NAMALWA (cell line): ENCODE data around the gene ATP6V0A4.
"Not testable (repeated sequence)": the region's sequence is repeated elsewhere in the genome, so short reads cannot be mapped to it uniquely, and the experiment has no call there.

Experiments
- DNase-seq: peaks from one replicate; pipeline ENCODE4 v3.0.0-alpha.2; 2015; ENCODE audit warnings: low spot score

The ATP6V0A4 gene

DNA sequence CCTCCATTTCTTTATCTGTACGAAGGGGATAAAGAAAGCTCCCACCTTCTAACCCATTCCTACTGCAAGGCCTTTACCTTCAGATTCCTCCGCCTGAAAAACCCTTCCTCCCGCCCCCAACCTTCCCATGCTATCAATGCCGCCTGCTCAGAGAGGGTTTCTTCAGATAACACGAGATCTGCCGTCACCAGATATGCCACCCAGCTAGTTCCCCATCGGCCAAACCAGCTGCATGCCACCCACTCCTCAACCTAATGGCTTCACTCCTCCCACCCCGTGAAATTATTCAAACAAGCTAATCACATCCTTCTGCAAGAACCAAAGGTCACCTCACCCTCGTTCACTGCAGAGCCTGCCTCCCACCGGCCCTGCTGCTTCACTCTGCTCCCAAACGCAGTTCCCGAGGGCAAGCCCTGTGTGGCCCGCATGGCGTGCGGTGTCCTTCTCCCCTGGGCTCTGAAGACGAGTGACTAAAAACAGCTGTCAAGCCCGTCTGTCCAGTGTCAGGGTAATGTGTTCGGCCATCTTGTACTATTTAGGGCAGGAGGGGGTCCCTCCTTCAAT, 47.0 kb downstream of the ATP6V0A4 start:
- no peak for DNase-seq

- DNase-seq = no peak
Observed at GRCh38 chr7:138750473-138750872, 47.5 kb downstream of the ATP6V0A4 start.

- no peak for DNase-seq
Observed at GRCh38 chr7:138749960-138750359, 48.0 kb downstream of the ATP6V0A4 start.

GRCh38 chr7:138748666-138749065, 49.3 kb downstream of the ATP6V0A4 start:
- no peak for DNase-seq

GRCh38 chr7:138746073-138746472, 51.9 kb downstream of the ATP6V0A4 start:
- DNase-seq = no peak

DNA sequence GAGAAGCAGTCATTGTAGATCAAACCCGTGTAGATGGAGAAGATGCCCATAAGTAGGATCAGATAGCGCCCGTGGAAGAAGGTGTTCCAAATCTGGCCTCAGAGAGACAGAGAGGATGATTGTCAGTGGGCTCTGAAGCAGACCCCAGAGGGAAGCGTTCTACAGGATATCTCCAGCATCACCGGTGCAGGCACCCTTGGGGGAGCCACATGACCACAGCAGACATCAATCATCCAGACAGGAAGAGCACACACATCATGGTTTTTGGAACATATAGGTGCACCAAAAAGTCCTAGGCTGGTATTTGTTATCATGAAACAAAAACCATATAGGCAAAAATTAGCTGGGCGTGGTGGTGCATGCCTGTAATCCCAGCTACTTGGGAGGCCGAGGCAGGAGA, 52.8 kb downstream of the ATP6V0A4 start:
- DNase-seq = no peak

GRCh38 chr7:138741453-138741735, 56.6 kb downstream of the ATP6V0A4 start:
- DNase-seq = no peak

DNA sequence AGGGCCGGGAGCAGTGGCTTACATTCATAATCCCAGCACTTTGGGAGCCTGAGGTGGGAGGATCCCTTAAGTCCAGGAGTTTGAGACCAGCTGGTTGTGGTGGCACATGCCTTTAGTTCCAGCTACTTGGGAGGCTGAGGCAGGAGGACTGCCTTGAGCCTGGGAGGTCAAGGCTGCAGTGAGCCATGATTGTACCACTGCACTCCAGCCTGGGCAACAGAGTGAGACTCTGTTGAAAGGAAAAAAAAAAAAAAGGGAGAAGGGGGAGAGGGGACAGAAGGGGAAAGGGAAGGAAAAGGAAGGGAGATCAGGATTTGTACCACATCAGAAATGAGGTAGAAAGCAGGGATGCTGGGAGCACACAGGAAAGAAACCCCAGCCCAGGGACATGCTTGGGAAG, 58.1 kb downstream of the ATP6V0A4 start:
- no peak for DNase-seq

DNA sequence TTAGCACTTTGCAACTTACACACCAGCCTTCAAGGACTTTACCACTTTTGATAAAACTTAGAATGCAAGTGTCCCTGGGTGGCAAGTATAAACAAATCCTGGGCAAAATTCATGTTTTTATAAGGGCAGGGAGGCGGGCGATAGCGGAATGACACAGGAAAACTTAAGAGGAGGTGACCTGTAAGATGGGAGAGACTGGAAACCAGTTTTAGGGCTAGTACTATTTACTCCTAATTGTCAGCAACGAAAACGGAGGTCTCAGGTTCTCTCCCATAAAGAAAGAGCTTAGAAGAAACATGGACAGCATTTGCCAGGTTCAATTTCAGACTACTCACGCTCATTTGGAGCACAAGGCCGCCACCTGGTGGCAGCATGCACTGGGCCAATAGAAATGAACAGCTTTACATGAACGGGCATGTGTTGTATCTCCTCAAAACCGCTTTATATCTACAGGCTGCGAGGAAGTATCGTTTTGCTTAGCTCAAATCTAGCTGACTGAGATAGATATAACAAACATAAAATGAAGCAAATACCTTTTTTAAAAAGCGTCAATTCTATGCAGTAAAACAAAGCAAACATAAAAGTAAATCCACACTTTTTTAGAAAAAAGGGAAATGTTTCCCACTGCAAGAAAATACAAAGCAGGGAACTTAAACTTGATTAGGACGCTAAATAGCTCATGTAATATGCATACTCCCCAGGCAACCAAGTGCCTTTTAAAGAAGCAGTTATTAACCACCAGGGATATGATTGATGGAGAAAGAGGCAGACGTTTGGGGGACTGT, 59.3 kb downstream of the ATP6V0A4 start:
- DNase-seq = peak; percentile 93

DNA sequence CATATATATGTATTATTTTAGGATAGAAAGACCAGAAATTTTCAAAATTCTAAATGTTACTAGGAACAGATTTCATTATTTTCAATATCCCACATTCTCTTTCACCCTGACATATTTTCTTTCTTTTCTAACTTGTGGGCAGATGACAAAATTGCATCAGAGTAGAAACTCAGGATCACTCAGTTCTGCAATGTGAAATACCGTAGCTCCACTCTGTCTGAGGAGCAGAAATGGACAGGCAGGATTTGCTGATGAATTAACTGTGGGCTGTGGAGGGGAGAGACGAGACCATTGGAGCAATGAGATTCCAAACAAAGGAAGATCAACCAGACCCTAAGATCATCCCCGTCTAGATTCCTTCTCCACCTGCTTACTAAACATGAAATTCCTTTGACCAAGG, 59.9 kb downstream of the ATP6V0A4 start:
- no peak for DNase-seq

DNA sequence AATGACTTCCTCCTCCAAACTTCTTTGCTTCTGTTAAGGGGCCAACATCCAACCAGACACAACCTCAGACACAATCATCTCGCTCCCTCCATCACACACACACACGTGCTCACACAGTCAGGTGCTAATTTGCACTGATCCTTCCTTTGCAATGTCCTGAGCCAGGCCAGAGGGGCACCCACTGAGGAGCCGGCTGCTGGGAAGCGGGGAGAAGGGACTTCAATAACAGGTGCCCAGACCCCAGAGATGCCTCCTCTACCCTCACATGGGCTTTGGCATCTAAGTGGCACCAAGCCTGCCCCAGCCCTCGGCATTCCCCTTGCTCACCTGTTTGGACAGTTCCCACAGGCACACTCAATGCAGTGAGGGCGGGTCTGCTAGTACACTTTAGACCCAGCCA, 62.6 kb downstream of the ATP6V0A4 start:
- DNase-seq = no peak

GRCh38 chr7:138731733-138732132, 66.3 kb downstream of the ATP6V0A4 start:
- DNase-seq = not testable (repeated sequence)

- no peak for DNase-seq
Observed at GRCh38 chr7:138729444-138729843, 68.6 kb downstream of the ATP6V0A4 start.

DNA sequence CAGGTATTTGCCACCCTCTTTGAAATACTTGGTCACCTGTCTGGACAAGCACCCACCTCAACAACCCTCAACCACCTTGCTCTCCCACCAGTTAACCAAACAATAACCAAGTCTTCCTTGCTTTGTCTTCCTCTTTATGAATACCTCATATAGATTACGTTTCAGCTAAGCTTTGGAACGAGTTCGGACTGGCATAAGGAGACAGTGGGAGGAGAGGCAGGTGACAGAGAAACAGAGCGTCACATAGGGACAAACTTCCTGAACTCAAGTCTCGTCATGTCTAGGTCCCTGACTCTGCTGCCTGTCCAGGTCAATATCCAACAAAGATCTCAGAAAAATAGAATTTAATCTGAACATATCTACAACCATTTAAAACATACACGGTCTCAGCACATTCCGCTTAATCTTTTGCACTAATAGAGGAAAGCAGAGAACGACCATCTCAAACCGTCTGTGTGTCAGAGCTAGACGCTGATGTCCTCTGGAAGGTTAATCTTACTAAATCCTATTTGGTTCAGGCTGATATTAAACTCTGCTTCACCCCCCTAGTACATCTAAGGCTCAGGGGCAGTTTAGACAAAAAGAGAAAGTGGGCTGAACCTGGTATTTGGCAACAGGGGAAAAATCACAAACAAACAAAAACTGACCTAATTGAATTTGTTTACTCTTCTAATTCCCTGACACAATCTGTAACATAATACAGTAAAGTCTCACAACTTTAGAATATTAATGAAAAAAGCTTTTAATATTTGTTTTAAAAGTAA, 70.5 kb downstream of the ATP6V0A4 start:
- no peak for DNase-seq

DNA sequence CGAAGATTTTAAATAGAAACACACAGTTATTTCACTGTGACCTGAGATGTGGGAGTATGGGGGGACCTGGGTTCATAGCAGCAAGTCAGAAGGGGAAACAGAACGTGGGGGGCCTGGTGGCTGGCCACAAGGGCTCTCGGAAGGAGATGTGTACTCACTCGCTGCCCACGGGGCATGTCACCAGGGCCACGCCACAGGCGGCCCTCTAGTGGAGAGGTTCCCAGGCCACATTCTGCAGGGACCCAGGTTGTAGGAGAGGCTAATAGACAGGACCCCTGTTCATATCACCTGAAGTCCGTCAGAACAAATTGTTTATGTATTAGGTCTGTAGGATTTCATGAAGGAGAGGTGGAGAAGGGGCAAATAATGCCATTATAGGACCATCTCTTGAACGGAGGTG, 71.7 kb downstream of the ATP6V0A4 start:
- peak; percentile 19 for DNase-seq

DNA sequence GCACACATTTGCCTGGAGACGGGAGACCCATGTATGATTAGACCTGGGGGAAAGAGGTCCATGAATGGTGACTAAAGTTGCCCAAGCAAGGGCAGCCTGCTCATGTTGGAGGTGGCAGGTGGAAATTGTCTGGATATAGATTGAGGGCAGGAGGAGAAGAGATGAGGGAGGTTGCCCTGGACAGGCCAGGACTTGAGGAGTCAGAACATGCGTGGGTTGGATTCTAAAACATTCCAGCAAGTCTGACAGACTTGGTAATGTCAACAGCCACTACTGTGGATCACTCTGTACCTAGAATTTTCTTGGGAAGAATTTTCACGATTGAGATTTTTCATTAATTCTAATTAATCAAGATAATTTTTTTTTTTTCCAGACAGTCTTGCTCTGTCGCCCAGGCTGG, 77.7 kb downstream of the ATP6V0A4 start:
- no peak for DNase-seq

- no peak for DNase-seq
Observed at GRCh38 chr7:138716889-138717288, 81.1 kb downstream of the ATP6V0A4 start.

- DNase-seq = no peak
Observed at GRCh38 chr7:138713191-138713590, 84.8 kb downstream of the ATP6V0A4 start.

DNA sequence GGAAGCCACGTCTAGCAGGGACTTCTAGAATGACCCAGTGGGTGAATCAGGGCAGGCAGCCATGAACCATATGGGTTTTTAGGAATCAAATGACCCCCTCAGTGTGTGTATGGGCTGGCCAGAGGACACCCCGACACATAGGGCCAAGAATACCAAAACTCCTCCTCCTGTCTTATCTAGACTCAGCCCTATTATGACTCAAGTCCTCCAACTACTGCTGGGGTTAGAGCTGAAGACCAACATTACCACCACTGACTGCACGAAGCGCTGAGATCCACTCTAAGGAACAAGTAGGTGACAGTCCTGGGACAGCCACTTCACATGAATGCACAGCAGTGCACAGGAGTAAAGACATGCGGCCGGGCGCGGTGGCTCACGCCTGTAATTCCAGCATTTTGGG, 85.3 kb downstream of the ATP6V0A4 start:
- no peak for DNase-seq

DNA sequence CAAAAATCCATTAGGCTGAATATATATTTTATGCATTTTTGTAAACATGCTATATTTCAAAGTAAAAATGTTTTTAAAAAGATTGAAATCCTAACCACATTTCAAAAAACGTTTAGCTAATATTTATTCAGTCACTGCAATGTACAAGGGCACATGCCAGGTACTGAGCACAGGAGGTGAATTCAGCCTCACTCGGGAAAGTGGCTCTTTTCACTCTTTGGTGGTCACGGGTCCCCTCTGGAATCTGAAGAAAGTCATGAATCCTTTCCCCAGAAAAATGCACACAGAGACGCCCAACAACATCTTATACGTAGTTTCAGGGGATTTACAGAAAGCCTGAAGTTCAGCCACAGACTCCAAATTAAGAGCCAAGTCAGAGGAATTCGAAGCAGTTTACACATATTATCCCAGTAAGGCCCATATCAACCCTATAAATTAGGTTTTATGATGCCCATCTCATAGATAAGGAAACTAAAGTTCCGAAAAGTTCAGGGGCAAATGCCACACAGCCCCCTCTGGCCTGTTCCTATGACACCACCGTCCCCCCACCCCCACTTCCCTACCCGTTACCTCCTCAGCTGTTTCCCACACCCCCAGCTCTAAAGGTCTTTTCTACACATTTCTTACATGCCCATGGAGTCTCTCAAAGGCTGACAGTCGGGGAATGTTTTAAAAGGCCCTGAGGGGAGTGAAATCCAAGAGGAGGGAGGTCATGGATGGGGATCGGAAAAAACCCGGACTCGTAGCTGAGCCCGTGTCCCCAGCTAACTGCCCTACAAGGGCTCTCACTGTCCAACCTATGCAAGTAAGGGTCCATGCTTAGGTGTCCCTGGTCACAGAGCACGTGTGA, 87.2 kb downstream of the ATP6V0A4 start:
- DNase-seq = no peak

- DNase-seq = no peak
Observed at GRCh38 chr7:138705167-138705566, 92.8 kb downstream of the ATP6V0A4 start.

DNA sequence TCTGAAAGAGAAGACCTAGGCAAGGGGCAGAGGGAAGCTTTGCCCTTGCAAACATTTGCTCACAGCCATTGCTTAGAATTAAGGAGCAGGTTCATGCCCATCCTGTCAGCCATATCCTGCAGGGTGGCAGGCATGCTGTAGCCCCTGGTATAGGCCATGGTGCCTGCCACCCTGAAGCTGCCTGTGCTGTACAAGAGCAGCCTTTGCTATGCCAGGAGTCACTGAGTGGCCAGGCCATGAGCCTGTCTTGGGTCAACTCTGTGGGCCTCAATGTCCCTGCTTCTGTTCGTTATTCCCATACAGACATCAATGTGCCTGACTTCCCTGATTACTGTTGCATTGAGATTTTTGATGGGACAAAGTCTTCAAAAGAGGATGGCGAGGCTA, 96.5 kb downstream of the ATP6V0A4 start:
- no peak for DNase-seq
